Caco-2 (cell line): ENCODE measurements around the gene GRIN2A. TPM values are rescaled to one million over a fixed set of nuclear protein-coding genes. Genes with fewer than 3 reads are reported as not detected.

Source experiments
- BruUV-seq: library from RNA; stranded (reverse); fragments of 400-500 nt; replicated peaks from 2 replicates; lab custom pipeline; 2021; lab: Mats Ljungman, UMichigan
- CTCF ChIA-PET: fragments of 300-600 bp; sonication (Branson Sonifier 250); formaldehyde crosslinking; loops from one replicate; lab custom pipeline; 2022; ENCODE audit warnings: antibody characterized with exemption; lab: Charles Lee
- POLR2A ChIA-PET: fragments of 300-600 bp; sonication (Branson Sonifier 250); formaldehyde crosslinking; loops from one replicate; lab custom pipeline; 2022; ENCODE audit warnings: antibody characterized with exemption; lab: Charles Lee
- DNase-seq, 2 experiments: peaks; one replicate each; pipeline versions ENCODE4 v3.0.0 to v3.0.0-alpha.2; 2020 to 2022
- H3K27me3 ChIP-seq: replicated peaks from 2 replicates; pipeline ENCODE4 v1.6.0; 2011; ENCODE audit warnings: low read length; ENCODE audit not compliant: control insufficient read depth, insufficient read depth
- H3K36me3 ChIP-seq: 2 replicates; pipeline ENCODE4 v1.5.1; 2011; ENCODE audit warnings: low read length; ENCODE audit not compliant: control insufficient read depth, insufficient read depth
- H3K4me1 ChIP-seq: fragments of 250-450 bp; sonication (Bioruptor Pico); 2 replicates; pipeline ENCODE4 v1.5.1; 2020; ENCODE audit warnings: mild to moderate bottlenecking
- H3K4me3 ChIP-seq: 2 replicates; pipeline ENCODE4 v1.5.1; 2011; ENCODE audit warnings: low read depth, mild to moderate bottlenecking, control low read depth, low read length
- H3K9me3 ChIP-seq: fragments of 250-450 bp; sonication (Bioruptor Pico); 2 replicates; pipeline ENCODE4 v1.5.1; 2020; ENCODE audit warnings: mild to moderate bottlenecking, moderate library complexity
- H3K27ac Mint-ChIP-seq: one replicate; pipeline ENCODE4 v1.8.0; 2022; ENCODE audit warnings: mixed read lengths; ENCODE audit not compliant: unreplicated experiment
- H3K27me3 Mint-ChIP-seq: one replicate; pipeline ENCODE4 v1.8.0; 2022; ENCODE audit warnings: mixed read lengths; ENCODE audit not compliant: insufficient read depth, unreplicated experiment
- H3K36me3 Mint-ChIP-seq: one replicate; pipeline ENCODE4 v1.8.0; 2022; ENCODE audit warnings: mild to moderate bottlenecking, mixed read lengths; ENCODE audit not compliant: insufficient read depth, unreplicated experiment
- H3K4me1 Mint-ChIP-seq: one replicate; pipeline ENCODE4 v1.8.0; 2022; ENCODE audit warnings: low read depth, mixed read lengths; ENCODE audit not compliant: unreplicated experiment
- H3K4me3 Mint-ChIP-seq: one replicate; pipeline ENCODE4 v1.8.0; 2022; ENCODE audit warnings: mild to moderate bottlenecking, moderate library complexity, mixed read lengths; ENCODE audit not compliant: unreplicated experiment
- H3K9me3 Mint-ChIP-seq: one replicate; pipeline ENCODE4 v1.8.0; 2022; ENCODE audit warnings: mixed read lengths; ENCODE audit not compliant: unreplicated experiment
- CTCF ChIP-seq, 2 experiments: fragments of 200-600 bp in 1 of 2; IDR thresholded peaks; 1 replicate in 1 of 2; 2 replicates in 1 of 2; pipeline versions ENCODE4 v1.5.1 to v1.8.0; 2011 to 2022; ENCODE audit warnings: antibody characterized with exemption in 1 of 2, control low read depth in 1 of 2, inconsistent platforms in 1 of 2, low read depth in 1 of 2, low read length in 1 of 2, mild to moderate bottlenecking in 1 of 2, moderate library complexity in 1 of 2; ENCODE audit not compliant: insufficient read depth in 1 of 2, severe bottlenecking in 1 of 2, unreplicated experiment in 1 of 2
- intact Hi-C: fragments of 100-400 bp; cut with micrococcal nuclease; formaldehyde crosslinking; loops from one replicate; pipeline ENCODE4 v1.10.0; 2022; ENCODE audit not compliant: unreplicated experiment
- total RNA-seq: library from RNA; stranded (reverse); gene quantifications from 2 replicates; pipeline ENCODE4 v1.2.3, GENCODE V29; 2022

GRIN2A gene
- total RNA-seq, 1 experiment from 2014 or later: 0.54 TPM

GRCh38 chr16:9780831-9781230, 401.4 kb downstream of the GRIN2A start:
- no peaks in the 10 kb centered on the region for H3K27me3 ChIP-seq
- BruUV-seq: no TSS peak
- H3K4me3 ChIP-seq: no peak overlapping the region
- DNase-seq: no peak
- no peak for TF ChIP-seq CTCF (IDR thresholded peaks at IDR 0.05; ENCODE audit: insufficient read depth in 1 of 2, low read depth in 1 of 2, low read length in 1 of 2, severe bottlenecking in 1 of 2, unreplicated experiment in 1 of 2)
- Mint-ChIP-seq H3K27me3 (peaks cover 4% of the 10 kb centered on the region), H3K27ac (no peak overlapping the region), H3K9me3 (no peaks in the 10 kb centered on the region), H3K4me3 (no peak overlapping the region), H3K36me3 (no peaks in the 10 kb centered on the region), H3K4me1 (no peaks in the 10 kb centered on the region)
- intact Hi-C loops: no loop called here
- H3K36me3 ChIP-seq: no peaks in the 10 kb centered on the region
- H3K9me3 ChIP-seq: no peaks in the 10 kb centered on the region
- no peaks in the 10 kb centered on the region for H3K4me1 ChIP-seq
- ChIA-PET POLR2A (no interaction called here), CTCF (no interaction called here)

- H3K4me3 ChIP-seq: no peak overlapping the region
- no peaks in the 10 kb centered on the region for H3K9me3 ChIP-seq
- no peaks in the 10 kb centered on the region for H3K27me3 ChIP-seq
- H3K36me3 ChIP-seq: no peaks in the 10 kb centered on the region
- peaks cover 6% of the 10 kb centered on the region for H3K27me3 Mint-ChIP-seq
- TF ChIP-seq CTCF (IDR thresholded peaks at IDR 0.05; ENCODE audit: insufficient read depth in 1 of 2, low read depth in 1 of 2, low read length in 1 of 2, severe bottlenecking in 1 of 2, unreplicated experiment in 1 of 2): no peak
- no peak overlapping the region for H3K27ac Mint-ChIP-seq
- H3K4me1 Mint-ChIP-seq: no peaks in the 10 kb centered on the region
- H3K4me3 Mint-ChIP-seq: no peak overlapping the region
- POLR2A ChIA-PET: no interaction called here
- no peaks in the 10 kb centered on the region for H3K36me3 Mint-ChIP-seq
- no TSS peak for BruUV-seq
- DNase-seq: no peak
- no peaks in the 10 kb centered on the region for H3K9me3 Mint-ChIP-seq
- intact Hi-C loops: no loop called here
- H3K4me1 ChIP-seq: no peaks in the 10 kb centered on the region
- CTCF ChIA-PET: no interaction called here
These were observed 403.4 kb downstream of the GRIN2A start for GRCh38 chr16:9778849-9779248.

- Mint-ChIP-seq H3K4me1 (no peaks in the 10 kb centered on the region), H3K36me3 (no peaks in the 10 kb centered on the region), H3K27me3 (peaks cover 2% of the 10 kb centered on the region), H3K27ac (no peak overlapping the region), H3K9me3 (no peaks in the 10 kb centered on the region), H3K4me3 (no peak overlapping the region)
- no peak for DNase-seq
- POLR2A ChIA-PET: no interaction called here
- H3K36me3 ChIP-seq: no peaks in the 10 kb centered on the region
- H3K27me3 ChIP-seq: no peaks in the 10 kb centered on the region
- intact Hi-C loops: no loop called here
- no peaks in the 10 kb centered on the region for H3K9me3 ChIP-seq
- no peak overlapping the region for H3K4me3 ChIP-seq
- CTCF ChIA-PET: no interaction called here
- BruUV-seq: no TSS peak
- no peaks in the 10 kb centered on the region for H3K4me1 ChIP-seq
- TF ChIP-seq CTCF (IDR thresholded peaks at IDR 0.05; ENCODE audit: insufficient read depth in 1 of 2, low read depth in 1 of 2, low read length in 1 of 2, severe bottlenecking in 1 of 2, unreplicated experiment in 1 of 2): no peak
These were observed 406.2 kb downstream of the GRIN2A start for GRCh38 chr16:9775998-9776397.
